ENCODE measurements around the gene GAB3. TPM values are rescaled to one million over a fixed set of nuclear protein-coding genes. Genes with fewer than 3 reads are reported as not detected.

The GAB3 gene
- polyA plus RNA-seq, 1 donor from 2014 or later = not detected

GRCh38 chrX:154742613-154743012, 8.3 kb downstream of the GAB3 start:
- no peak overlapping the region for H3K27ac ChIP-seq (ENCODE audit: low read length)
- H3K9ac ChIP-seq (ENCODE audit: low read length) = no peak overlapping the region
- H3K36me3 ChIP-seq (ENCODE audit: insufficient read depth, low read length) = no peaks in the 10 kb centered on the region
- H3K4me3 ChIP-seq (ENCODE audit: low read length) = no peak overlapping the region
- H2AFZ ChIP-seq (ENCODE audit: low read depth, low read length) = no peak overlapping the region
- H3K4me2 ChIP-seq (ENCODE audit: low read length) = no peak overlapping the region
- TF ChIP-seq SMC3 (conservative IDR thresholded peaks at IDR 0.05; ENCODE audit: poor library complexity) = no peak
- TF ChIP-seq MXI1 (conservative IDR thresholded peaks at IDR 0.05; ENCODE audit: poor library complexity, severe bottlenecking) = no peak
- TF ChIP-seq EP300 (conservative IDR thresholded peaks at IDR 0.05; ENCODE audit: poor library complexity, severe bottlenecking) = no peak
- TF ChIP-seq RAD21 (conservative IDR thresholded peaks at IDR 0.05) = no peak
- no peak for TF ChIP-seq TAF1 (IDR thresholded peaks at IDR 0.05; ENCODE audit: low read depth)
- H3K9me3 ChIP-seq (ENCODE audit: low read length) = no peaks in the 10 kb centered on the region
- no peaks in the 10 kb centered on the region for H4K20me1 ChIP-seq (ENCODE audit: insufficient read depth)
- H3K27me3 ChIP-seq (ENCODE audit: insufficient read depth, low read depth, low read length) = no peaks in the 10 kb centered on the region
- no peaks in the 10 kb centered on the region for H3K9me2 ChIP-seq (ENCODE audit: insufficient read depth, low read length)
- H3F3A ChIP-seq (ENCODE audit: insufficient read depth, low read length, poor library complexity, severe bottlenecking) = no peaks in the 10 kb centered on the region
- H3K79me2 ChIP-seq (replicated peaks; ENCODE audit: insufficient read depth, low read length) = no peaks in the 10 kb centered on the region

GRCh38 chrX:154739952-154740465, 10.9 kb downstream of the GAB3 start:
- Histone ChIP-seq H3F3A (ENCODE audit: insufficient read depth, low read length, poor library complexity, severe bottlenecking) (no peaks in the 10 kb centered on the region), H3K27me3 (ENCODE audit: insufficient read depth, low read depth, low read length) (no peaks in the 10 kb centered on the region), H3K9me2 (ENCODE audit: insufficient read depth, low read length) (no peaks in the 10 kb centered on the region), H4K20me1 (ENCODE audit: insufficient read depth) (no peaks in the 10 kb centered on the region), H3K27ac (ENCODE audit: low read length) (no peak overlapping the region), H3K4me3 (ENCODE audit: low read length) (no peak overlapping the region), H3K36me3 (ENCODE audit: insufficient read depth, low read length) (no peaks in the 10 kb centered on the region), H3K9me3 (ENCODE audit: low read length) (no peaks in the 10 kb centered on the region), H2AFZ (ENCODE audit: low read depth, low read length) (no peak overlapping the region), H3K4me2 (ENCODE audit: low read length) (no peak overlapping the region), H3K9ac (ENCODE audit: low read length) (no peak overlapping the region), H3K79me2 (replicated peaks; ENCODE audit: insufficient read depth, low read length) (no peaks in the 10 kb centered on the region)
- TF ChIP-seq REST (IDR thresholded peaks at IDR 0.05; ENCODE audit: borderline replicate concordance) = no peak
- TF ChIP-seq SMC3 (conservative IDR thresholded peaks at IDR 0.05; ENCODE audit: poor library complexity) = no peak
- TF ChIP-seq TAF1 (IDR thresholded peaks at IDR 0.05; ENCODE audit: low read depth) = no peak
- no peak for TF ChIP-seq MXI1 (conservative IDR thresholded peaks at IDR 0.05; ENCODE audit: poor library complexity, severe bottlenecking)
- TF ChIP-seq POLR2AphosphoS5 (IDR thresholded peaks at IDR 0.05) = no peak
- TF ChIP-seq RAD21 (conservative IDR thresholded peaks at IDR 0.05) = no peak
- TF ChIP-seq CTCF (IDR thresholded peaks at IDR 0.05; ENCODE audit: poor library complexity, severe bottlenecking) = no peak
